DOHH2 (cell line): ENCODE results near the gene ZFAND2B.

ENCODE experiments used
- EZH2phosphoT487 ChIP-seq: fragments of 200-600 bp; sonication (generic); IDR thresholded peaks from 2 replicates; pipeline ENCODE4 v1.6.1; 2017; ENCODE audit warnings: borderline replicate concordance, mild to moderate bottlenecking, antibody characterized with exemption, low read length, moderate library complexity, mixed read lengths
- TF ChIP-seq, protein P1 (sequence below): fragments of 200-600 bp; sonication (generic); IDR thresholded peaks from one replicate; pipeline ENCODE4 v1.5.1; 2014; ENCODE audit warnings: antibody characterized with exemption, mild to moderate bottlenecking, low read depth, low read length; ENCODE audit not compliant: poor library complexity, severe bottlenecking

DNA sequence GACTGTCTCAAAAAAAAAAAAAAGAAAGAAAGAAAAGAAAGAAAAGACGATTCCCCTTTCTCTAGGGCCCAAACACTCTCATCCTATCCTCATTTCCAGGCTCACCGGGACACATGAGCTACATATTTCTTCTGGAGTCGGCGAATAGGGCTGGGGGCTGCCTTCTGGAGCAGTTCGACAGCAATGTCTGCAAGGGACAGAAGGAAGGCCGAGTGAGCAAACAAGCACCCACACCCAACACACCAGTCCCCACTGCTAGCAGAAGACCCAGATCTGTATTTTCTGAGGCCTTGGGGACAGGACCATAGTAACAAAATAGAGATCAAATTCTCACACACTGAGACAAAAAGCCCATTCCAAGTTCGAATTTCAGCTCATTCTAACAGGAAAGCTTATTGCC lies 31.1 kb upstream of the ZFAND2B start:
- TF ChIP-seq, protein P1, sequence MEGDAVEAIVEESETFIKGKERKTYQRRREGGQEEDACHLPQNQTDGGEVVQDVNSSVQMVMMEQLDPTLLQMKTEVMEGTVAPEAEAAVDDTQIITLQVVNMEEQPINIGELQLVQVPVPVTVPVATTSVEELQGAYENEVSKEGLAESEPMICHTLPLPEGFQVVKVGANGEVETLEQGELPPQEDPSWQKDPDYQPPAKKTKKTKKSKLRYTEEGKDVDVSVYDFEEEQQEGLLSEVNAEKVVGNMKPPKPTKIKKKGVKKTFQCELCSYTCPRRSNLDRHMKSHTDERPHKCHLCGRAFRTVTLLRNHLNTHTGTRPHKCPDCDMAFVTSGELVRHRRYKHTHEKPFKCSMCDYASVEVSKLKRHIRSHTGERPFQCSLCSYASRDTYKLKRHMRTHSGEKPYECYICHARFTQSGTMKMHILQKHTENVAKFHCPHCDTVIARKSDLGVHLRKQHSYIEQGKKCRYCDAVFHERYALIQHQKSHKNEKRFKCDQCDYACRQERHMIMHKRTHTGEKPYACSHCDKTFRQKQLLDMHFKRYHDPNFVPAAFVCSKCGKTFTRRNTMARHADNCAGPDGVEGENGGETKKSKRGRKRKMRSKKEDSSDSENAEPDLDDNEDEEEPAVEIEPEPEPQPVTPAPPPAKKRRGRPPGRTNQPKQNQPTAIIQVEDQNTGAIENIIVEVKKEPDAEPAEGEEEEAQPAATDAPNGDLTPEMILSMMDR = no peak
- TF ChIP-seq EZH2phosphoT487 = no peak
